ENCODE results near the gene FAM107B. TPM values are rescaled to one million over a fixed set of nuclear protein-coding genes. Genes with fewer than 3 reads are reported as not detected.

FAM107B gene
- total RNA-seq, 4 donors from 2014 or later: 12.3 to 41.3 (median 31.8) TPM

GRCh38 chr10:14701466-14701865 lies 73.2 kb downstream of the FAM107B start:
- DNase-seq: no peak
- no peaks in the 10 kb centered on the region for H3K4me1 ChIP-seq
- H3K36me3 ChIP-seq: no peaks in the 10 kb centered on the region
- no peak overlapping the region for H3K4me3 ChIP-seq (replicated peaks in 1 of 3)
- no peak overlapping the region for H3K27ac ChIP-seq
- 86 to 88% methylated on average over 7 of the region's 7 CpGs for WGBS, 2 donors
- intact Hi-C loops (cut with DNase I): no loop called here
- H3K27me3 ChIP-seq: no peaks in the 10 kb centered on the region
- TF ChIP-seq POLR2A (IDR thresholded peaks at IDR 0.05): no peak
- TF ChIP-seq CTCF (IDR thresholded peaks at IDR 0.05): no peak
- H3K9me3 ChIP-seq: no peaks in the 10 kb centered on the region

GRCh38 chr10:14700546-14700945 lies 74.2 kb downstream of the FAM107B start:
- H3K27ac ChIP-seq: no peak overlapping the region
- DNase-seq: no peak
- no peaks in the 10 kb centered on the region for H3K4me1 ChIP-seq
- no peak overlapping the region for H3K4me3 ChIP-seq (replicated peaks in 1 of 3)
- intact Hi-C loops (cut with DNase I): no loop called here
- no peaks in the 10 kb centered on the region for H3K36me3 ChIP-seq
- no peak for TF ChIP-seq CTCF (IDR thresholded peaks at IDR 0.05)
- no peak for TF ChIP-seq POLR2A (IDR thresholded peaks at IDR 0.05)
- H3K9me3 ChIP-seq: no peaks in the 10 kb centered on the region
- WGBS, 2 donors: 0 to 84% methylated on average over 1 of the region's 1 CpG
- no peaks in the 10 kb centered on the region for H3K27me3 ChIP-seq

- DNase-seq: no peak
- no peak for TF ChIP-seq CTCF (IDR thresholded peaks at IDR 0.05)
- TF ChIP-seq POLR2A (IDR thresholded peaks at IDR 0.05): no peak
- intact Hi-C loops (cut with DNase I): no loop called here
Measured at GRCh38 chr10:14699482-14699881, 75.2 kb downstream of the FAM107B start.

GRCh38 chr10:14698829-14699170 lies 75.9 kb downstream of the FAM107B start:
- Histone ChIP-seq H3K27me3 (no peaks in the 10 kb centered on the region), H3K27ac (no peak overlapping the region), H3K4me1 (no peaks in the 10 kb centered on the region), H3K4me3 (replicated peaks in 1 of 3) (no peak overlapping the region), H3K9me3 (no peaks in the 10 kb centered on the region), H3K36me3 (no peaks in the 10 kb centered on the region)
- TF ChIP-seq POLR2A (IDR thresholded peaks at IDR 0.05) (no peak), CTCF (IDR thresholded peaks at IDR 0.05) (no peak)
- no peak for DNase-seq
- WGBS, 2 donors: 59 to 94% methylated on average over 3 of the region's 3 CpGs
- intact Hi-C loops (cut with DNase I): no loop called here

More at GRCh38 chr10:14699482-14699881, 75.2 kb downstream of the FAM107B start:
- Histone ChIP-seq H3K36me3 (no peaks in the 10 kb centered on the region), H3K4me1 (no peaks in the 10 kb centered on the region), H3K4me3 (replicated peaks in 1 of 3) (no peak overlapping the region), H3K27me3 (no peaks in the 10 kb centered on the region), H3K27ac (no peak overlapping the region), H3K9me3 (no peaks in the 10 kb centered on the region)
- WGBS, 2 donors: 96 to 99% methylated on average over 4 of the region's 4 CpGs

- H3K4me3 ChIP-seq (replicated peaks in 1 of 3): no peak overlapping the region
- no peaks in the 10 kb centered on the region for H3K4me1 ChIP-seq
- H3K27ac ChIP-seq: no peak overlapping the region
- intact Hi-C loops (cut with DNase I): no loop called here
- WGBS, 2 donors: 79 to 85% methylated on average over 6 of the region's 6 CpGs
- no peaks in the 10 kb centered on the region for H3K27me3 ChIP-seq
- no peaks in the 10 kb centered on the region for H3K36me3 ChIP-seq
- DNase-seq: no peak
- TF ChIP-seq CTCF (IDR thresholded peaks at IDR 0.05) (no peak), POLR2A (IDR thresholded peaks at IDR 0.05) (no peak)
- no peaks in the 10 kb centered on the region for H3K9me3 ChIP-seq
Measured at GRCh38 chr10:14698111-14698828, 76.4 kb downstream of the FAM107B start.

Measured in thyroid gland (tissue), 4 donors.